OCI-M1 (cell line): ENCODE data around the gene ZNF212.
"Not testable (repeated sequence)": the region's sequence is repeated elsewhere in the genome, so short reads cannot be mapped to it uniquely, and the experiment has no call there.

Experiments used
- DNase-seq: peaks from one replicate; lab custom pipeline; 2025; lab: John Stamatoyannopoulos, UW

The ZNF212 gene

GRCh38 chr7:149253665-149254064 is 14.2 kb downstream of the ZNF212 start:
- DNase-seq: no peak

GRCh38 chr7:149254181-149254858 is 14.9 kb downstream of the ZNF212 start:
- no peak for DNase-seq

DNA sequence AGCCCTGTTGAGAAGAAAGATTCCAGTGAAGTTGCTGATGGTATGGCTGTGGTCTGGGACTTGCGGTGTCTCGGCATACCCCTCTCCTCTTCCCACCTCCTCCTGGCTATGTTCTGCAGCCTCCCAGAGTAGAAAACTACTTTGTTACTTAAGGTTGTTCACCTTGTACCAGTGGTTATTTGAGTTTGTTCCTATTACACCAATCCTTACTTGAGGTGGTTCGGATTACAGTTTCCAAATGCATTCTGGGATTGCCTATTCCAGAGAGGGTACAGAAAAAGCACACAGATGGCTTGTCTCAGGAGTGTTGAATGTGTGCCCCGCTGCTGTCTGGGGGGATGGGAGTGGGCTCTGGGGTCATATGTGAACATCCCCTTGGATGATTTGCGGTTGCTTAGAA is 15.7 kb downstream of the ZNF212 start:
- no peak for DNase-seq

DNA sequence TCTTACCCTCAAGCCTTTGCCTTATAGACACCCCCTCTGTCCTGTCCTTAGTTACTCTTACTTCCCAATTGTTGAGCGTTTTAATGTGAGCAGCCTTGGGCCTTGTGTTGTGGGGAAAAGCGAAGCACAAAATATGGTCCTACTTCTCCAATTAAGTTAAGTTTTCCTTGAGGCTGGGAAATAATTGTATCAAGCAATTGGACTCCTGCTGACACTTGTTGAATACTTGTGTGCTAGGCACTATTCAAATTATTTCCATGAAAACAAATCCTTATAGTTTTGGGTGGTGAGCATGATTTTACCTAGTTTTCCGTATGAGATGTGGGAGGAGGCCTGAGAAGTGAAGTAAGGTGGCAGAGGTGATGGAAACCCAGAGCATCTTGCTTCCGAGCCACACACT is 17.1 kb downstream of the ZNF212 start:
- DNase-seq: no peak

GRCh38 chr7:149257146-149257545 is 17.7 kb downstream of the ZNF212 start:
- DNase-seq: no peak

DNA sequence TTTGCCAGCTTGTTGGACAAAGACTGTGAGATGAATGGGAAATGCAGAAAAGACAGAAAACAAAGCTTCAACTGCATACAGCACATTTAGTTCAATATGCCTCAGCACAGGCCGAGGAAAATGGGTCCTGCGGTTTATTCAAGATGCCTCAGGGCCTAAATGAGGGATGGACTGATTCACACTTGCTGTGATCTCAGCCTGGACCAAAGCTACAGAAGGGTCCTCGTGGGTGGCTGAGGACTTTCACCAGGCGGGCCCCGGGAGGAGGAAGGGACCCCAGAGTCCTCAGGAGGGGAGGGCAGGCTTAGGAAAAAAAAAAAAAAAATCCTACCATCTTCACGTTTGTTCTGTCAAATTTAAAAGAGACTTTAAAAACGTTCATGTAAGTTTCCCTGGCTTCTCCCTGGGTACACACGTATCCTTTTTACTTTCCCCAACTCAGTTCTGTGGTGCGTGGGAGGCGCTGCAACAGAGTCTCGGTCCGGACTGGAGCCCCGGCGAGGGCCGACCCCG is 21.9 kb downstream of the ZNF212 start:
- peak; percentile 51 for DNase-seq

GRCh38 chr7:149261829-149262617 is 22.6 kb downstream of the ZNF212 start, which contains the start of gene ZNF783:
Gene ZNF783, plus strand, starts transcription at chr7:149262196. Its CDS starts 138 bp downstream, at chr7:149262334.
- peak; percentile 86 for DNase-seq

DNA sequence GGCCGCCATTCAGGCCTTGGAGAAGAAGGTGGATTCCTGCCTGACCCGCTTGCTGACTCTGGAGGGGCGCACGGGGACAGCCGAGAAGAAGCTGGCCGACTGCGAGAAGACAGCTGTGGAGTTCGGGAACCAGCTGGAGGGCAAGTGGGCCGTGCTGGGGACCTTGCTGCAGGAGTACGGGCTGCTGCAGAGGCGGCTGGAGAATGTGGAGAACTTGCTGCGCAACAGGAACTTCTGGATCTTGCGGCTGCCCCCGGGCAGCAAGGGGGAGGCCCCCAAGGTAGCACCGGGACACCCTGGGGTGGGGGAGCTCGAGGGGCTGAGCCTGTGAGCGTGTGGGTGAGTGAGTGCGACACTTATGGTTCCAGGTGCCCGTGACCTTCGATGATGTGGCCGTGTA is 27.0 kb downstream of the ZNF212 start:
- DNase-seq: no peak

DNA sequence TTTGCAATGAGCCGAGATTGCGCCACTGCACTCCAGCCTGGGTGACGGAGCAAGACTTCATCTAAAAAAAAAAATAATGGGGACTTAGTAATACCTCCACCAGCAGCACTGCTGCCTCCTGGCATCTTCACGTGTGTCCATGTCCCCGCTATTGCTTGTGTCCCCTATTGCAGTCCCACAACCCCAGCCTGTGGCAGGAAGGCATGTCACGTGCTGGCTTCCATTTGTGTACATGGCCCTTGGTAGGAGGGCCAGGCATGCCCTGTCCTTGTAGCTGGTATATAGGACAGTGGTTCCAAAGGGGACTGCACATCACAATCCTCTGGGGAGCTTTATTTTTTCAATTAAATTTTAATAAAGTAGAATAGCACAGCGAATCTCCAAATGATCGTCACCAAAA is 28.3 kb downstream of the ZNF212 start:
- no peak for DNase-seq

DNA sequence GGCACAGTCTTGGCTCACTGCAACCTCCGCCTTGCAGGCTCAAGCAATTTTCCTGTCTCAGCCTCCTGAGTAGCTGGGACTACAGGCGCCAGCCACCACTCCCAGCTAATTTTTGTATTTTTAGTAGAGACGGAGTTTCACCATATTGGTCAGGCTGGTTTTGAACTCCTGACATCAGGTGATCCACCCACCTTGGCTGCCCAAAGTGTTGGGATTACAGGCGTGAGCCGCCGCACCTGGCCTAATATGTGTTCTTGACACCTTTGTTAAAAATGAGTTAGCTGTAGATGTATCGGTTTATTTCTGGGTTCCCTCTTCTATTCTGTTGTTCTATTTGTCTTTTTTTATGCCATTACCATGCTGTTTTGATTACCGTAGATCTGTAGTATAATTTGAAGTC is 35.0 kb downstream of the ZNF212 start:
- DNase-seq: not testable (repeated sequence)

GRCh38 chr7:149277871-149278270 is 38.4 kb downstream of the ZNF212 start:
- no peak for DNase-seq

GRCh38 chr7:149278396-149278795 is 38.9 kb downstream of the ZNF212 start:
- no peak for DNase-seq

DNA sequence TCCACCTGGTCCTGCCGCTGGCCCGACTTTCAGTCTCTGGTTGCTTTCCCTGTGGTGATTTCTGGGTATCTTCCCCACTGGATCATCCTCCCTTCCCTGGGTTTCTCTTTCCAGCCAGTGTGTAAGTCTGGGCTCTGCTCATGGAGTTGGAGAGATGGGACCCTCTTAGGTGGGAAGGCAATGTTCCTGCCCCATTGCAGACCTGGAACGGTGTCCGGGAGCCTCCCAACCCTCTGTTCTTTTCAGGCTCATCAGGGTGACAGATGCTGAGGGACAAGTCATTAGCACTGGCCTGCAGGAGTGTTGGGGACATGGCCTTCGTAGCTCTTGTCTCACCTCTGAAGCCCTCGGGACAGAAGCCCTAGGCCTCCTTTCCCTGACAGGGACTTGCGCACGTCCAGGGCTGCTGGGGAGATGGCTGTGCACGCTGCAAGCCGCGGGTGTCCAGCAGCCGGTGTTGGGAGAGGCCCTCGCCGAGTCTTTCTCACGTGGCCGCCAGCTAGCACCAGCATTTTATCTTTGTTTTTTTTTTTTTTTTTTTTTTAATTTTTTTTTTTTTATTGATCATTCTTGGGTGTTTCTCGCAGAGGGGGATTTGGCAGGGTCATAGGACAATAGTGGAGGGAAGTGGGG is 39.8 kb downstream of the ZNF212 start:
- DNase-seq: no peak

GRCh38 chr7:149280151-149280550 is 40.7 kb downstream of the ZNF212 start:
- no peak for DNase-seq

- no peak for DNase-seq
Observed at GRCh38 chr7:149280661-149281507, 41.4 kb downstream of the ZNF212 start.

DNA sequence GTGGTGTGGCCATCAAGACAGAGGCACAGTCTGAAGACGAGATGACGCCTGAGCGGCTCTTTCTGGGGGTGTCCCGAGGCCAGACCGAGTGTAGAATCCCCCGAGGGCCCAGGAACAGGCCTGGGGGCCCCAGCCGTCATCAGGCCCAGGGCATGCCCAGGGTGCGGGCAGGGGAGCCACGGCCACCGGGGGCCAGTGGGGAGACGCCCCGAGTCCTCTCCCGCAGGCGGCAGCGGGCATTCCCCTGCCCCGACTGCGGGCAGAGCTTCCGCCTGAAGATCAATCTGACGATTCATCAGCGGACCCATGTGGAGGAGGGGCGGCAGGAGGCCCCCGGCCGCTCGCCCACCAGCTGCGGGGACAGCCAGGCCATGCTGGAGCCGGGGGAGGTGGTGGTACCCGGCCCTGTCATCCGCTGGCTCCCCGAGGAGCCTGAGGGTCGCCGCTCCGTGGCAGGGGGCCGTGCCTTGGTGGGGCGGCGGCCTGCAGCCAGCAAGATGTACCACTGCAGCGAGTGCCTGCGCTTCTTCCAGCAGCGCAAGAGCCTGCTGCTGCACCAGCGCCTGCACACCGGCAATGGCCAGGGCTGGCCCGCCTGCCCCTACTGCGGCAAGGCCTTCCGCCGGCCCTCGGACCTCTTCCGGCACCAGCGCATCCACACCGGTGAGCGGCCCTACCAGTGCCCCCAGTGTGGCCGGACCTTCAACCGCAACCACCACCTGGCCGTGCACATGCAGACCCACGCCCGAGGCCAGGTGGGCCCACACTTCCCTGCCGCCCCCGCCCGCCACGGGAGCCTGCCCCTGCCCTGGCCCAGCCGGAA is 42.3 kb downstream of the ZNF212 start:
- DNase-seq: no peak

DNA sequence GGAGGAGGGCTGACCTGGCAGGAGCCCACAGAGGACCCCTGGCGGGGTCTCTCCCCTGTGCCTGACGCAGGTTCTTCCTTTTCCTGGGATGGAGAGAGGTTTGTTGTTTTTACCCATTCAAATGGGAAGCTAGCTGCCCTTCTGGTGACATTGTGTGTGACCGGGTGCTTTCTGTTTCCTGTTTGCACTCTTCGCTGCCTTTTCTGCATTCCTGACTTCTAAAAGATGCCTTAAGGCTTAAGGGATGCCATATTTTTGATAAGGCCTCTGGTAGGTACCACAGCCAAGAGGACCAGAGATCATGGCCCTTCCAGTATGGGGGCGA is 42.8 kb downstream of the ZNF212 start:
- no peak for DNase-seq

DNA sequence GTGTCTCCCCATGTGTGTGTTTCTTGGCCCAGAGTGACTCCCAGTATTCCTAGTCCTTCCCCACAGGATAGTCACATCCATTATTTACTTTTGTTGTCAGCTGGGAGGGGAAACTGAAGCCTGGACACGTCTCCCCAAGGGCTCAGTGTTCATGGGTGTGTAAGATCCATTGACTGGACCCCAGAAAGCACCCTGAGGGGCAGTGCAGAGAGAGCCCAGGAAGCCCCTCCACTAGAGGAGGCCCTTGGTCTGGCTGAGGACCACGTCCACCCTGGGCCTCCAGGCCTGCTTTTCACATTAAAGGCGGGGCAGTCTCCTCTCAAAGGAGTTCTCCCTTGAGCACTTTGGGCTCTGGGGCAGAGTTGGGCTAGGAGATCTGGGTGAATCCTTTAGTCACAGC is 43.9 kb downstream of the ZNF212 start:
- no peak for DNase-seq

DNA sequence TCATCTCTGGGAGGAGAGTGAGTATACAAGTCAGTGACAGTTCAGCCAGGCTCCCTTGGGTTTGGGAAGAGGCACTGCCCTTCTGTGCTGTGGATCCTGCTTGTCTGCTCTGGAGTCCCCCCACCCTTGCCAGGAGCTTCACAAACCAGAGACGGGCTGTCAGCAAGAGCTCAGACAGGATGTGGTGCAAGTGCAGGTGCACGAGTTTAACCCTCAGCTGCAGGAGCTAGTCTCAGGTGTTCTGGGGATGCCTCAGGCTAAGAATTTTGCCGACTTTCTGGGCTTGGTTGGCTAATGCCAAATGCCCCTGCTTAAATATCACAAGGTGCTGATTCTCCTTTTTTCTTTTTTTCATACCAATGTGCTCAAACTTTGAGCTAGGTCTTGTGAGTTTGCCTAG is 44.9 kb downstream of the ZNF212 start:
- no peak for DNase-seq

- DNase-seq: peak; percentile 82
Observed at GRCh38 chr7:149284850-149285585, 45.6 kb downstream of the ZNF212 start.
